DMS53 (cell line): ENCODE results near the gene C15orf62.

ENCODE experiments used
- DNase-seq: peaks from one replicate; lab custom pipeline; 2025; lab: John Stamatoyannopoulos, UW

Gene C15orf62

GRCh38 chr15:40815042-40815698 lies 45.4 kb downstream of the C15orf62 start:
- DNase-seq = no peak

- no peak for DNase-seq
These were observed 49.3 kb downstream of the C15orf62 start for GRCh38 chr15:40819048-40819447.

- no peak for DNase-seq
These were observed 51.4 kb downstream of the C15orf62 start for GRCh38 chr15:40821195-40821594.
